ENCODE results near the gene SCYL2. TPM values are rescaled to one million over a fixed set of nuclear protein-coding genes. Genes with fewer than 3 reads are reported as not detected.

The SCYL2 gene
- total RNA-seq, 5 donors from 2014 or later (not counting 1 experiment from before 2014, with no cell fraction given): 33.1 to 43.4 (median 36.7) TPM

DNA sequence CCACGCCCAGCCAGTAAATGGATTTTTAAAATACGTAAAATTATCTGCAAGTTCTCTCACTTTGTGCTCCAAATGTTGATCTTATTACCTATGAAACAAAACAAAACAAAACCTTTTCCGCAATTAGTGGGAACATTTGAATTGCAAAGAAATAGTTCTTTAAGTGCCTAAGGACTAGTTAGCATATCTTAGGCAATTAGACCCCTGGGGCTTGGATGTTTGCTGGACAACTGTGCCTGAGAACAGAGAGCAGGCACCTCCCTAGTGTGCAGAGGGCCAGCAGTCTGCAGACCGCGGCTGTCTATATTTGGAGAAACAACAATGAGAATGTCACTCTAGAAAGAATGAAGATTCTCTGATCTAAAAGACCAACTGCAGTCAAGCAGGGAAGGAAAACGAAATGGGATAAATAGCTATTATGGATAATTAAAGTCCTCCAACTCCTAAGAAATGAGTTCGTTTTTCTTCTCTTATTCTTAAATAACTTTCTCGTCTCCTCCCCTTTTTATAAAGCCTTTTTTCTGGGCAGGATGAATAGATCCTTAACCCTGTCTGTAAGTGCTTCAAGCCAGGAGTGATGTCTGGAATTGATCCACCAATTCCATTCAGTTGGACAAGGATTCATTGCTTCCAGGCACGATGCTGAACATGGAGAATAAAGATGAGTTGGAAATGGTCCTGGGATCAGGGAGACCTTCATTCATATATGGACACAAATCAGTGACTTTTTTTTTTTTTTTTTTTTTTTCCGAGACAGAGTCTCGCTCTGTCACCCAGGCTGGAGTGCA, 106.1 kb downstream of the SCYL2 start:
- H3K9me3 Mint-ChIP-seq: peaks cover 0 to 5% (median 0%) of the 10 kb centered on the region in 3 donors
- no peaks in the 10 kb centered on the region for H3K4me1 Mint-ChIP-seq
- Histone ChIP-seq H3K36me3 (ENCODE audit: control insufficient read depth in 2 of 2, extremely low read depth in 1 of 2, insufficient read depth in 1 of 2, low read length in 1 of 2) (no peaks in the 10 kb centered on the region), H3K27me3 (replicated peaks in 1 of 2; ENCODE audit: control insufficient read depth in 2 of 2, extremely low read depth in 1 of 2, insufficient read depth in 2 of 2, low read length in 1 of 2) (peaks cover 0 to 3% of the 10 kb centered on the region in 2 experiments), H3K4me1 (ENCODE audit: control insufficient read depth in 1 of 2, extremely low read depth in 1 of 2, insufficient read depth in 2 of 2, low read length in 2 of 2) (no peaks in the 10 kb centered on the region), H3K4me3 (ENCODE audit: control insufficient read depth in 1 of 2, extremely low read depth in 1 of 2, low read length in 1 of 2) (no peak overlapping the region), H3K27ac (ENCODE audit: low read length) (no peak overlapping the region), H3K9me3 (no peaks in the 10 kb centered on the region)
- ATAC-seq (replicated peaks in 1 of 4): no peak
- no peaks in the 10 kb centered on the region for H3K36me3 Mint-ChIP-seq
- WGBS (ENCODE audit: insufficient coverage): 100% methylated on average over 1 of the region's 11 CpGs
- ChIA-PET POLR2A (no interaction called here), CTCF (no interaction called here)
- DNase-seq: no peak
- H3K4me3 Mint-ChIP-seq: no peak overlapping the region
- no peak overlapping the region for H3K27ac Mint-ChIP-seq
- H3K27me3 Mint-ChIP-seq: peaks cover 0 to 22% of the 10 kb centered on the region in 2 donors

DNA sequence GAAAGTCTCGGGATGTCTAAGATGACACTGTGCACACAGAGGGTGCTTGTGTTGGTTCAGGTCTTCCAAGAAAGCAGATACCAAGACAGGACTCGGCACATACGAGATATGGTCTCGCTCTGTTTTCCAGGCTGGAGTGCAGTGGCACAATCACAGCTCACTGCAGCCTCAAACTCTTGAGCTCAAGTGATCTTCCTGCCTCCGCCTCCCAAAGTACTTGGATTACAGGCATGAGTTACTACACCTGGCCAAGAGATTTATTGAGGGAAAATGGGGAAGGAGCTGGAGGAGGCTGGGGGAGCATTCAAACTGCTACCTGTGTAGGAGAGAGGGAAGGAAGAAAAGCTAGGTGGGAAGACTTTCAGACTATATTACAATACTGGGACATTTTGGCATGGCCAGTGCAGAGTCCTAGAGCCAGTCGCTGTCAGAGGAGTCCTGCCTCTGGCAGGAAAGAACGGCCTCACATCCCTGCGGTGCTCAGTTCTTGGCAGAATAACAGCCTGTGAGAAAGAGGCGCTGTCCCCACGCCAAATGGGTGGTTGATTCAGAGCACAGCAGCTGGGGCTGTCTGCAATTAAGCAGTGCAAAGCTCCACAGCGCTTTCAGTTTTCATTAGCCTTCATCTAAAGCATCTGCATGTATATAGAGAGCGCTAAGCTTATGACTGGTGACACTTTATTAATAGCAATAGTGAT, 108.2 kb downstream of the SCYL2 start:
- Histone ChIP-seq H3K4me1 (ENCODE audit: control insufficient read depth in 1 of 2, extremely low read depth in 1 of 2, insufficient read depth in 2 of 2, low read length in 2 of 2) (no peaks in the 10 kb centered on the region), H3K4me3 (ENCODE audit: control insufficient read depth in 1 of 2, extremely low read depth in 1 of 2, low read length in 1 of 2) (no peak overlapping the region), H3K27ac (ENCODE audit: low read length) (no peak overlapping the region), H3K36me3 (ENCODE audit: control insufficient read depth in 2 of 2, extremely low read depth in 1 of 2, insufficient read depth in 1 of 2, low read length in 1 of 2) (no peaks in the 10 kb centered on the region), H3K27me3 (replicated peaks in 1 of 2; ENCODE audit: control insufficient read depth in 2 of 2, extremely low read depth in 1 of 2, insufficient read depth in 2 of 2, low read length in 1 of 2) (peaks cover 0 to 3% of the 10 kb centered on the region in 2 experiments), H3K9me3 (no peaks in the 10 kb centered on the region)
- peaks cover 0 to 13% of the 10 kb centered on the region in 2 donors for H3K27me3 Mint-ChIP-seq
- no peak overlapping the region for H3K27ac Mint-ChIP-seq
- ATAC-seq (replicated peaks in 1 of 4): no peak
- H3K4me1 Mint-ChIP-seq: no peaks in the 10 kb centered on the region
- no peaks in the 10 kb centered on the region for H3K36me3 Mint-ChIP-seq
- WGBS (ENCODE audit: insufficient coverage): 66% methylated on average over 9 of the region's 12 CpGs
- CTCF ChIA-PET: interaction anchor here in 1 of 2 donors (0.6 kb wide), 1 partner anchor 1808 kb away, joined by 4 read pairs; no protein-coding TSS in a partner anchor
- no peak for DNase-seq
- no peaks in the 10 kb centered on the region for H3K9me3 Mint-ChIP-seq
- POLR2A ChIA-PET: no interaction called here
- no peak overlapping the region for H3K4me3 Mint-ChIP-seq

DNA sequence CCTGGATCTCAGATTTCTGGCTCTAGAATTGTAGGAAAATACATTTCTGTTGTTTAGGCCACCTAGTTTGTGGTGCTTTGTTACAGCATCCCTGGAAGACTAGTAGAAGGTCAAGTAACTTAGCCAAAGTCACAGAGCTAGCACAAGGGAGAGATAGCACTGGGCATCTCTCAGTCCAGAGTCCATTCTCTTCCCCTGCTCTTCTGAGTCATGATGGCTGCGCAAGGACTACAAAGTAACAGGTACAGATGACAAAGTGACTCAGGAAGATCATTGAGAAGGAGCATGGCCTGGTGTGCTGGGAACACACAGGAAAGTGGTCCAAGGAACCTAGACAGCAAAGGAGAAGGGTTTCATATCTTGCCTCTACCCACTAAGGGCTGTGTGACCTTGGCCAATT, 109.2 kb downstream of the SCYL2 start:
- CTCF ChIA-PET: interaction anchor here in 1 of 2 donors (0.6 kb wide), 1 partner anchor 1809 kb away, joined by 4 read pairs; no protein-coding TSS in a partner anchor
- H3K4me3 ChIP-seq (ENCODE audit: control insufficient read depth in 1 of 2, extremely low read depth in 1 of 2, low read length in 1 of 2): no peak overlapping the region
- Mint-ChIP-seq H3K4me3 (no peak overlapping the region), H3K27ac (no peak overlapping the region), H3K9me3 (no peaks in the 10 kb centered on the region), H3K4me1 (no peaks in the 10 kb centered on the region), H3K36me3 (no peaks in the 10 kb centered on the region), H3K27me3 (peaks cover 0 to 13% of the 10 kb centered on the region in 2 donors)
- whole genome bisulfite sequencing (ENCODE audit: insufficient coverage): no CpG with 5 or more reads among the region's 1 CpG
- no peak for ATAC-seq (replicated peaks in 1 of 4)
- no peak for DNase-seq
- POLR2A ChIA-PET: no interaction called here
- no peaks in the 10 kb centered on the region for H3K4me1 ChIP-seq (ENCODE audit: control insufficient read depth in 1 of 2, extremely low read depth in 1 of 2, insufficient read depth in 2 of 2, low read length in 2 of 2)
- no peak overlapping the region for H3K27ac ChIP-seq (ENCODE audit: low read length)
- H3K27me3 ChIP-seq (replicated peaks in 1 of 2; ENCODE audit: control insufficient read depth in 2 of 2, extremely low read depth in 1 of 2, insufficient read depth in 2 of 2, low read length in 1 of 2): peaks cover 0 to 3% of the 10 kb centered on the region in 2 experiments
- no peaks in the 10 kb centered on the region for H3K36me3 ChIP-seq (ENCODE audit: control insufficient read depth in 2 of 2, extremely low read depth in 1 of 2, insufficient read depth in 1 of 2, low read length in 1 of 2)
- no peaks in the 10 kb centered on the region for H3K9me3 ChIP-seq

DNA sequence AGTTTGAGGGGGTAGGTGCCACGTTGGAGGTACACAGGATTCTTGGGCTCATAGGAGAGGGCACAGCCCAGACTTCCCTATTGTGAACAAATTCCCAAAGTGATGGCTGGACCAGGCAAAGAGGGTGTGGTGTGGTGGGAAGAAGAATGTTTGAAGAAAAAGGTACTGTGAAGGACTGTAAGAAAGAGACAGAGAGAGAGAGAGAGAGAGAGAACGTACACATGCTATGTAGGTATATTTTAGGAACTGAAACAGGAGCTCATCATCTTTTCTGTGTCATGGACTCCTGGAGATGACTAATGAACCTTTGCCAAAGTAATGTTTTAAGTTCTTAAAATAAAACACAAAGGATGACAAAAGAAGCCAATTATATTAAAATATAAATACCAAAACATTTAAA, 114.4 kb downstream of the SCYL2 start:
- Mint-ChIP-seq H3K4me3 (no peak overlapping the region), H3K36me3 (no peaks in the 10 kb centered on the region), H3K9me3 (no peaks in the 10 kb centered on the region), H3K27ac (no peak overlapping the region), H3K4me1 (no peaks in the 10 kb centered on the region), H3K27me3 (peaks cover 0 to 5% of the 10 kb centered on the region in 2 donors)
- Histone ChIP-seq H3K4me3 (ENCODE audit: control insufficient read depth in 1 of 2, extremely low read depth in 1 of 2, low read length in 1 of 2) (no peak overlapping the region), H3K27ac (ENCODE audit: low read length) (no peak overlapping the region), H3K36me3 (ENCODE audit: control insufficient read depth in 2 of 2, extremely low read depth in 1 of 2, insufficient read depth in 1 of 2, low read length in 1 of 2) (no peaks in the 10 kb centered on the region), H3K9me3 (no peaks in the 10 kb centered on the region), H3K4me1 (ENCODE audit: control insufficient read depth in 1 of 2, extremely low read depth in 1 of 2, insufficient read depth in 2 of 2, low read length in 2 of 2) (no peaks in the 10 kb centered on the region), H3K27me3 (replicated peaks in 1 of 2; ENCODE audit: control insufficient read depth in 2 of 2, extremely low read depth in 1 of 2, insufficient read depth in 2 of 2, low read length in 1 of 2) (no peaks in the 10 kb centered on the region)
- DNase-seq: no peak
- ChIA-PET POLR2A (no interaction called here), CTCF (no interaction called here)
- no peak for ATAC-seq (replicated peaks in 1 of 4)
- 54% methylated on average over 2 of the region's 2 CpGs for WGBS (ENCODE audit: insufficient coverage)

DNA sequence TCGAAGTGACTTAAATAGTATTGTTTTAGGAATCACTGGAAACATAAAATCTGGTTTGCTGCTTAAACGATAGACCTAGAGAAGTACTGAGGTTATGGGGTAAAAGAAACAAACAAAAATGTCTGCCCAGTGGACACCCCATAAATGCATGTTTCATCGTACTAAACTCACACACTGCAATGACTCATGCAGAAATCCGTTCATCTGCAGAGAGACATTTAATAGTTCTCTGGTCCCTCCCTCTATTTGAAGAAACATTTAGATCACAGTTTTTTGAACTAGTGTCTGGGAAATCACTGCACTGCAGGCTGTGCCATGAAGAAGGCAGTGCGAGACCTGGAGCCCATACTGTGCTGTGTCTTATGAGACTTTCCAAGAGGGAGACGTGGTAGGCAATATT, 115.4 kb downstream of the SCYL2 start:
- H3K4me3 ChIP-seq (ENCODE audit: control insufficient read depth in 1 of 2, extremely low read depth in 1 of 2, low read length in 1 of 2): no peak overlapping the region
- DNase-seq (no peak), ATAC-seq (replicated peaks in 1 of 4) (no peak)
- Mint-ChIP-seq H3K4me1 (no peaks in the 10 kb centered on the region), H3K27me3 (peaks cover 0 to 5% of the 10 kb centered on the region in 2 donors), H3K36me3 (no peaks in the 10 kb centered on the region), H3K4me3 (no peak overlapping the region), H3K9me3 (no peaks in the 10 kb centered on the region), H3K27ac (no peak overlapping the region)
- H3K9me3 ChIP-seq: no peaks in the 10 kb centered on the region
- CTCF ChIA-PET: no interaction called here
- no peaks in the 10 kb centered on the region for H3K36me3 ChIP-seq (ENCODE audit: control insufficient read depth in 2 of 2, extremely low read depth in 1 of 2, insufficient read depth in 1 of 2, low read length in 1 of 2)
- 72% methylated on average over 2 of the region's 6 CpGs for WGBS (ENCODE audit: insufficient coverage)
- no peaks in the 10 kb centered on the region for H3K27me3 ChIP-seq (replicated peaks in 1 of 2; ENCODE audit: control insufficient read depth in 2 of 2, extremely low read depth in 1 of 2, insufficient read depth in 2 of 2, low read length in 1 of 2)
- H3K27ac ChIP-seq (ENCODE audit: low read length): no peak overlapping the region
- H3K4me1 ChIP-seq (ENCODE audit: control insufficient read depth in 1 of 2, extremely low read depth in 1 of 2, insufficient read depth in 2 of 2, low read length in 2 of 2): no peaks in the 10 kb centered on the region
- POLR2A ChIA-PET: no interaction called here

DNA sequence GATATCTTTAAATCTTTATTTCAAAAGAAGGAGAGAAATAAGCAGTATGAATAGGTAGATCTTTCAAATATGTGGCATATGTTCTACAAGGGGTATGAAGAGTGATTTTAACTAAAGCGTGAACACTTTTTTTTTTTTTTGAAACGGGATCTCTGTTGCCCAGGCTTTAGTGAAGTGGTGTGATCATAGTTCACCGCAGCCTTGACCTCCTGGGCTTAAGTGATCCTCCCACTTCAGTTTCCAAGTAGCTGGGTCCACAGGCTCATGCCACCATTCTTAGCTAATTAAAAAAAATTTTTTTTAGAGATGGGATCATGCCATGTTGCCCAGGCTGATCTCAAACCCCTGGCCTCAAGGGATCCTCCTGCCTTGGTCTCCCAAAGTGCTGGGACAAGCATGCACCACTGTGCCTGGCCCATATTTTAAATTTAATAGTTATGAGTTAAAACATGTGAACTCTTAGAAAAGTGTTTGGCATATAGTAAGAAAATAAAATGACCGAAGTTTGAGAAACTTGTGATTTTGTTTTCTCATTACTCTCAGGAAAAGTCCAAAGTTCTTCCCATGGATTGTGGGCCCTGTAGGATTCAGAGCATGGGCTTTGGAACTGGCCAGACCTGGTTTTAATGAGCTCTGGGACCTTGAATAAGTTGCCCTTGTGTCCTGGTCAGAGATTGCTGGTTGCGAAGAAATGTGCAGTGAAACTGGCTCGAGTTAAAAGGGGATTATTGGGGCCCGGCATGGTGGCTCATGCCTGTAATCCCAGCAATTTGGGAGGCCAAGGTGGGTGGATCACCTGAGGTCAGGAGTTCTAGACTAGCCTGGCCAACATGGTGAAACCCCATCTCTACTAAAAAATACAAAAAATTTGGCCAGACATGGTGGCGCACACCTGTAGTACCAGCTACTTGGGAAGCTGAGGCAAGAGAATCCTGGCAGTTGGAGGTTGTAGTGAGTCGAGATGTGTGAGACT, 116.9 kb downstream of the SCYL2 start:
- ATAC-seq (replicated peaks in 1 of 4) (no peak), DNase-seq (no peak)
- POLR2A ChIA-PET: no interaction called here
- Mint-ChIP-seq H3K36me3 (no peaks in the 10 kb centered on the region), H3K4me1 (no peaks in the 10 kb centered on the region), H3K27me3 (peaks cover 4 to 5% of the 10 kb centered on the region in 2 donors), H3K27ac (no peak overlapping the region), H3K4me3 (no peak overlapping the region), H3K9me3 (no peaks in the 10 kb centered on the region)
- no peak overlapping the region for H3K4me3 ChIP-seq (ENCODE audit: control insufficient read depth in 1 of 2, extremely low read depth in 1 of 2, low read length in 1 of 2)
- no peaks in the 10 kb centered on the region for H3K27me3 ChIP-seq (replicated peaks in 1 of 2; ENCODE audit: control insufficient read depth in 2 of 2, extremely low read depth in 1 of 2, insufficient read depth in 2 of 2, low read length in 1 of 2)
- no peak overlapping the region for H3K27ac ChIP-seq (ENCODE audit: low read length)
- WGBS (ENCODE audit: insufficient coverage): 89% methylated on average over 4 of the region's 9 CpGs
- no peaks in the 10 kb centered on the region for H3K9me3 ChIP-seq
- H3K4me1 ChIP-seq (ENCODE audit: control insufficient read depth in 1 of 2, extremely low read depth in 1 of 2, insufficient read depth in 2 of 2, low read length in 2 of 2): no peaks in the 10 kb centered on the region
- H3K36me3 ChIP-seq (ENCODE audit: control insufficient read depth in 2 of 2, extremely low read depth in 1 of 2, insufficient read depth in 1 of 2, low read length in 1 of 2): no peaks in the 10 kb centered on the region
- CTCF ChIA-PET: no interaction called here

All from T-cell (primary cell).